LNCAP (cell line): ENCODE results near the gene GARIN5A.

Experiments used
- CTCF ChIP-seq: fragments of 450-650 bp; IDR thresholded peaks from 2 replicates; pipeline ENCODE4 v1.5.1; 2017; ENCODE audit warnings: mild to moderate bottlenecking

GARIN5A gene

DNA sequence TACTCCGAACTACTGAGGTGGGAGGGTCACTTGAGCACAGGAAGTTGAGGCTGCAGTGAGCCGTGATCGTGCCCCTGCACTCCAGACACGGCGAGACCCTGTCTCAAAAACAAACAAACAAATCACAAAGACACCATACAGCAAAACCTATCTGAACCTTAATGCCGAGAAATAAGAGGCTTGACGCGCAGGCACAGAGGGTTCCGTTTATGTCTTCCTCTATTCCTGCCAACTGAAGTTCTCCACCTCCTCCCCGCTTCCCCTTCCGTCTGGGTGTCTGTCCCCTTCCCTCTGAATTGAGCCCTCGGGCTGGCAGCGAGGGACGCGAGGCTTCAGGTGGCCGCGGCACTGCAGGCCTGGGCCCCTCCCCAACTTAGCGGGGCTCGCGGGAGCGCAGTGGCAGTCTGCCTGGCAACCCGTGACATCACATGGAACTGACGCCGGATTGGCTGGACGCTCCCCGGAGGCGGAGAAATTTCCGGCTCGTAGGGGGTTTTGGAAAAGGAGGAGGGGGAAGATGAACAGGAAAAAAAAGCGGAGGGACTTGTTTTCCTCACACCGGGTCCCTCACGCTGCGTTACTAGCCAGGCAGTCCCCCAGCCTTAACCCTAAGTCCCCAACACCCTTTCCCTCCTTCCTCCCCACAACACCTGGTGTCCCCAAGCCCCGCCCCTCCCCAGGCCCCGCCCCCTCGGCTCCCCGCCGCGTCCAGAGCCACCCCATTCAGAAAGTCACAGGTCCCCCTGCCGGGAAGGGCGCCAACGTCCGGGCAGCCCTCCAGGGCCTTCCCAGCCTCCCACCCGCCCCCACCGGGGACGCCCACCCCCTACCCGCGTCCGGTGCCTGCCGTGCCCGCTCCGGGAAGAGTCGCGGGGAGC lies 45.1 kb downstream of the GARIN5A start:
- no peak for TF ChIP-seq CTCF

GRCh38 chr19:50430888-50431342 lies 45.7 kb downstream of the GARIN5A start:
- no peak for TF ChIP-seq CTCF

DNA sequence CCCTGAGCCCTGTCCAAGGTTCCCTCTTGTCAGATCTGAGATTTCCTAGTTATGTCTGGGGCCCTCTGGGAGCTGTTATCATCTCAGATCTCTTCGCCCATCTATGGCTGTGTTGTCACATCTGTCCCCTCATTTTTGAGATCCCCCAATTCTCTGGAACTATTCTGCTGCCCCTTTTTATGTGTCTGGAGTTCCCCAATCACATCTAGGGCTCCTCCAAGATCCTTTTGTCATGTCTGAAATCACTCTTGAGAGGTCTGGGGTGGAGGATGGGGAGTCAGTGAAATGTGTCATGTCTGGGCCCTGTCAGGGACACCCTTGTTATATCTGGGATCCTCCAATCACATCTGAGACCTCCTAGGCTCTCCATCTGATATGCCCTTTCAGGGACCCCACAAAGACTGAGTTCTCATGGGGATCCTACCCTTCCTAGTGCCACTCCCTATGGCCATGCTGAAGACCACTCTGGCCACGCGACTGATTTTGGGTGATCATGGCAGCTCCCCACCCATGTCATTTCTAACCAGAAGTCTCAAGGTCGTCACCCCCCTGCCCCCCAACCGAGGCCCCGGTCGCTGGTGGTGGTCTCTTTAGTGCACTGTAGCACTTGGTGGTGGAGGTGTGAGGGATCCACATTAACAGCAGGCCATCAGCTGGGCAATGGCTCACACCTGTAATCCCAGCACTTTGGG lies 47.7 kb downstream of the GARIN5A start:
- no peak for TF ChIP-seq CTCF

GRCh38 chr19:50427997-50428425 lies 48.6 kb downstream of the GARIN5A start:
- TF ChIP-seq CTCF: no peak

GRCh38 chr19:50427318-50427925 lies 49.2 kb downstream of the GARIN5A start:
- no peak for TF ChIP-seq CTCF

DNA sequence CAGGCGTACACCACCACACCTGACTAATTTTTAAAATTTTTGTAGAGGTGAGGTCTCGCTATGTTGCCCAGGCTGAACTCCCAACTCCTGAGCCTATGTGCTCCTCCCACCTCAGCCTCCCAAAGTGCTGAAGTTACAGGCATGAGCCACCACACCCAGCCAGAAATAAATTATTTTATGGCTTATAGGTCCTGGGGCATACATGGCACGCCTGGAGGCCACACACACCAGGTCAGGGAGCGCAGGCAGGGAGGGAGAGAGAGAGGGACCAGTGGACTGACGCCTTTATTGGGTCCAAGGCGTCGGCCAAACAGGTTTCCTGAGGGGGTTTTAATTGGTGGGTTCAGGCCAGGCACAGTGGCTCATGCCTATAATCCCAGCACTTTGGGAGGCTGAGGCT lies 51.1 kb downstream of the GARIN5A start:
- TF ChIP-seq CTCF: no peak

GRCh38 chr19:50423279-50424113 lies 53.2 kb downstream of the GARIN5A start:
- no peak for TF ChIP-seq CTCF
